GM18907 (cell line): Measurements from ENCODE around the gene DDAH1.

Source experiments
- ATAC-seq: cut with Tn5 transposase; IDR thresholded peaks from one replicate; pipeline ENCODE4 v1.9.1; 2021; ENCODE audit warnings: mild to moderate bottlenecking, moderate library complexity; ENCODE audit not compliant: unreplicated experiment

The DDAH1 gene

DNA sequence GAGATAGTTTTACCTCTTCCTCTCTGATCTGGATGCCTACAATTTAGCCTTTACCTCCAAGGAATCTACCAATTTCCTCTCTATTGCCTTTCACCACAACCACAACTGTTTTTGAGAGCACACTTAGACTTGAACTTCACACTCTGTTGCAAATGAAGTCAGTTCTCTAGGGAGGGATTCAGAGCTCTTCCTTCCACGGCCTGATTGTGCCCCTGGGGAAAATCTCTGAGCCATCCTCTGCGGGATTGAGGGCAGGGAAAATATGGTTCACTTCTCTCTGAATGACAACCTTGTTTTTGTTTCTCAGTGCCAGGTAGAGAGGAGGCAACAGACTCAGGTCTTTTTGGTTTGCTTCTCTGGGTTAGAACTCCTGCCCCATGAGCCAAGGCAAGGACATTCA, 153.1 kb downstream of the DDAH1 start:
- ATAC-seq = no peak

DNA sequence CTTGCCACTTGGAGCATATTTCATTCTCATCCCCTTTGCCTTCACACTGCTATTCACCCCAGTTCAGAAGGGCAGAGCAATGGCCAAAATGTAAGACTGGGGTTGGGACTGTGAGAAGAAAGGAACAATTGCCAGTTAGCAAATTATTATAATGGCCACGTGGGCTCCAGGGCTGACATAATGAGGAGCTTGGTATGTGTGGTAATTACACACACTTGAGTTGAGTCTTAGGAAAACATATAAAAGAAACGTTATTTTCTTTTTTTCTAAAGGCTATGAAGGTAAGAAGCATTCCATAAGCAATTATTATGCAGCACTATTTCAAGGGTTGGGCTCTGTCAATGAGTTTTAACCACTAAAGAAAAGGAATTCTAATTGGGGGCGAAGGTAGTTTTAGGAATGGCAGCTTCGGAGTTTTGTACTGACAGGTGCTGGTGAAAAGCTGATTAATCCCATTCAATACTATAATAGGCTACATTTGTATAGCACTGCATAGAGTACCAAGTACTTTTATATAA, 156.1 kb downstream of the DDAH1 start:
- no peak for ATAC-seq

DNA sequence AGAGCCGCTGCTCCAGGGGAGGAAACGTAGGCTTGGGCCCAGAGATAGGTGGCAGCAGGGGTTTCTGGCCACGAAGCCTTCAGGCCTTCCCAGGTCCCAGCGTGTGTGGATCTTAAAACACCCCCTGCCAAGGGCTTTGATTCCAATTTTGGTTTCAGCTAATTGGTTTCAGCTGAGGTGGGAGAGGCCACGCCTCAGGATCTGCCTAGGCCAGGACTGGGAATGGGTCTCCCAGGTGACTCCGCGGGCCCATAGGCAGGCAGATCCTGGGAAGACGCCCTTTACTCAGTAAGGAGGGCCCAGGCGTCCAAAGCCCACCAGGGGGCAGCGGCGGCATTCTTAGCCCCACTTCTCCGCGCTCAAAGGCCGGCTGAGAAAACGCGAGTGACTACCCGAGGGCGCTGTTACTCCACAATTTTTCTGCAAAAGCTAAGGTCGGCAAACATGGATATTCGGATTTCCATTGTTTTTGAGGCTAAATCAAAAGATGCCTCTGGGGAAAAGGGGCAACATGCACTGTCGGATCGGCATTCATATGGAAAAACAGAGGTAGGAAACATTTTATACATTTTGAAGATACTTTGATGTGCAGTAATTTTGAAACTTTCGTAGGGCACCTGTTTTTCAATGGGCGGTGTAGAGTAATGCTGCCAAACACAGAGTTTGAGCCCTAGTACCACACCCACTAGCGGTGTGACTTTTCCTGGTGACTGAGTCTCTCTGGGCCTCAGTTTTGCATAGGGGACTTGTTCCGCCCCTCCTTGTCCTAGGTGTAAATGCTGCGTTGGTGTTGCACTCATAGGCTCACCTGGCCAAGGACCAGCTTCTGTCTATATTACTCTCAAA, 156.7 kb downstream of the DDAH1 start:
- peak; percentile 92 for ATAC-seq

DNA sequence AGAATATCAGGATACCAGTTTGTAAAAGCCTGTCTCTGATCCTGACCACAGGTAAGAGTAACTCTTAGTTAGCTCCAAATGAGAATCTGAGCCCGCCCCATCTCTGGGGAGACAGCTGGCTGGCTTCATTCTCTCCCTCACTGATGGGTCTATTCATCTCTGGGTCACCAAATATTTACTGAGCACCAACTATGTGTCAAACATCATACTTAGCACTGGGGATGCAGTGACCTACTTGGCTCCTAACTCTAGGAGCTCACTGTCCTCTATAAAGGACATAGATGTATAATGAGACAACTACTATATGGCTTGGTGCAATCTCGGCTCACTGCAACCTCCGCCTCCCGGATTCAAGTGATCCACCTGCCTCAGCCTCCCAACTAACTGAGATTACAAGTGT, 158.7 kb downstream of the DDAH1 start:
- ATAC-seq = no peak

DNA sequence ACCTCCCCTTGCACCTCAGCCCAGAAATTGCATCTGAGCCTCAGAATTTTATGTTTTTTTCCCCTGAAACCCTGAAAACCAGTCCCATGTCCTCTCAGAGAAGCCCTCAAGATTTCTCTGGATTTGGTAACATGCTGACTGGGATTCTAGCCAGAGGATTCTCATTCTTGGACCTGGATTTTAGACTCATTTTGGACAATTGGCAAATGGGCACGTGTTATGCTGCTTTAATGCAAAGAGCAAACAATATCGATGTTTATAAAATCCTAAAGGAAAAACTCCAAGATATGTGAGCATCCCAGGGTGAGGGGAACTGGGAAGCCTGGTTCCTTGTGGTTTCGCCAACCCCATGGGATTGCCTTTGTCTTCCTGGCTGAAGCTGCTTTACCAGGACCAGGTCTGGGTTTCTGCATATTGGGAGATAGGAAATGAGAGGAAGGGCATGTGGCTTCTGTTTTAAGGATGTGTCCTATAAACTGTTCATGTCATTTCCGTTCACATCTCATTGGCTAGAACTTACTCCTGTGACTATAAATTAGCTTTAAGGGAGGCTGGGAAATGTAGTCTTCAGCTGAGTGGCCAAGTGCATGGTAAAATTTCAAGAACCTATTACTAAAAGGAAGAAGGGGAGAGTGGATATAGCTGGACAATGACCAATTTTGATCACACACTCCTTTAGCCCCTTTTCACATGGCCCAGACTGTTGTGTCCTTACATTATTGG, 161.4 kb downstream of the DDAH1 start:
- no peak for ATAC-seq

DNA sequence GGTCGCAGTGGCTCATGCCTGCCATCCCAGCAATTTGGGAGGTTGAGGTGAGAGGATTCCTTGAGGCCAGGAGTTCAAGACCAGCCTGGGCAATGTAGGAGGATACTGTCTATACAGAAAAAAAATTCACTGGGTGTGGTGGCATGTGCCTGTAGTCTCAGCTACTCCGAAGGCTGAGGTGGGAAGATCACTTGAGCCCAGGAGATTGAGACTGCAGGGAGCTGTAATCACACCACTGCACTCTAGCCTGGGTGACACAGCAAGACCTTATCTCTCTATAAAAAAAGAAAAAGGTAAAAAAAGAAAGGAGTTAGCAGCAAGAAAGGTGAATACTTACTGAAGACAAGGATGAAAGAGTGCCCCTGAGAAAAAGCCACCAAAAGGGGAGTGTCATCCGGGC, 164.8 kb downstream of the DDAH1 start:
- no peak for ATAC-seq

DNA sequence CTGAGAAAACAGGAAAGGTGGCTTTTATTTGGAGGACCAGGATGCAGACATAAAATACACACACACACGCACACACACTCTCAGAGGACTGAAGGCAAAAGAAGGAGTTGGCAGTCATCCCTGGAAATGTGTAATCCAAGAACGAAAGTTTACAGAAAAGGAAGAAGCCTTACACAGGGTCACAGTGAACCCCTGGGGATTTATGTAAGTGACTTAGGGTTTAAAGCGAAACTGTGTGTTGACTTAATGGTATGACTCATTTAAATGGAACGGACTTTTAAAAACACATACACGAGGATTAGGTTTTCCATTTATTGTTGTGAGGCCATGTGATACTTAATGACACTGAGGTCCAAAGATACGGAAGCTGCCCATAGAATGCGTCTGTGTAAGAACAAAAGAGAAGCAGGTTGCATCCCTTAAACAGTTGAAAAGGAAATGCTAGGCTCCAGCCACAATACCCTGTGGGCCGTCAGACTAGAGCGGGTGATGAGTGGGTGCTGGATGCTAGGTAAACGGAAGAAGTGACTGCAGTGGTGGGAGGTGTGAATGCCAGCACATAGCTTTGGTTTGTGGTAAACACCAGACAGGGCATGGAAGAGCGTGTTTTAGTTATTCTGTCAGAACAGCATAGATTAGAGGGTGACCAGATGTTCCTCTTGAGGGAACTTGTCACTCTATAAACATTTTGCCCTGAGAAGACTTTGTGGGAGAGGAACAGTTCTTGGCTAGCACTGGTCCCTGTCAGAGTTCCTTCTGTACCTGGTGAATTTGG, 166.9 kb downstream of the DDAH1 start:
- ATAC-seq = peak; percentile 98

DNA sequence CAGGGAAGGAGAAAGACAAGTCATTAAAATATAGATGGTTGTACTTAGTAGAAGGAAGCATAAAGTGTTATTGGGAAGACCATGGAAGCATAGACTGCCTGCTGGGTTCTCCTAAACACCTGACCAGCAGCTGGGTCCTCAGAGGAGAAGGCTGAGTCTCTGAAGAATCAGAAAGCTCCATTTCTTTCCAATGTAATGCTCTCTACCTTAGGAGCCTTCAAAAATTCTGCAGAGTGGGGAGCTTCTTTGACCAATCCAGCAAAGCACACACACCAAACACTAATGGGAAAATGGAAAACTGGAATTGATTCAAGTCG, 167.5 kb downstream of the DDAH1 start:
- ATAC-seq = no peak

DNA sequence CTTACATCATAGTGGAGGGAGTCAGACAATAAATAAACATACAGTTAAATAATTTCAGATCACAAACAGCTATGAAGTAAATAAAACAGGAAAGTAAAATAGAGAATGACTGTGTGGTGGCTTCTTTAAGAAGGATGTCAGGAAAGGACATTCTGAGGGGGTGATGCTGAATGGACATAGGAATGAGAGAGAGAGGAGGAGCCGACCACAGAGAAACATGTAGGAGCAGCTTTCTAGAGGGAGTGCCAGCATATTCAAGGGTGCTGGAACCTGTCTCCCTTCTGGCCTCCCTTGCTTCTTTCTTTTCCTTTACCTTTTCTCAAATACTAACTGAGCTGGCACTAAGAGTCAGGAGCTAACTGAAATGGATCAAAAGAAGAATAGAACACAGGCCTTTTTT, 168.0 kb downstream of the DDAH1 start:
- ATAC-seq = no peak

DNA sequence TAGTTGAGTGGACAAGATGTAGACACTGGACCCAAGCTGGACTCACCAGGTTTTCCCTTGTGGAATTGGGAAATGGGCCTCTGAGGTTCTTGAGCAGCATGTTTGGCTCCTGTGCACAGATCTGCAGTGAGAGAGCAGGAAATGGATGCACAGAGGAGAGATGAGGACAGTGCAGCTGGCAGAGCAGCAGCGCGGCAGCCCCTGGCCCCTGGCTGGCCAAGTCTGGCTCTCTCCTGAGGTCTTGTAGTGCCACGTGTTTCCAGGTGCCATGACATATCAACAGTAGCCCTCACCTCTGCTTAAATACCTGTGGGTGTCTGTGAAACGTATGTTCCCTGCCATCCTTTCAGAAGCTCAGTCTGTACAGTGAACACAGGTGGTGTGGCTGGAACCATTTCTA, 169.3 kb downstream of the DDAH1 start:
- no peak for ATAC-seq

DNA sequence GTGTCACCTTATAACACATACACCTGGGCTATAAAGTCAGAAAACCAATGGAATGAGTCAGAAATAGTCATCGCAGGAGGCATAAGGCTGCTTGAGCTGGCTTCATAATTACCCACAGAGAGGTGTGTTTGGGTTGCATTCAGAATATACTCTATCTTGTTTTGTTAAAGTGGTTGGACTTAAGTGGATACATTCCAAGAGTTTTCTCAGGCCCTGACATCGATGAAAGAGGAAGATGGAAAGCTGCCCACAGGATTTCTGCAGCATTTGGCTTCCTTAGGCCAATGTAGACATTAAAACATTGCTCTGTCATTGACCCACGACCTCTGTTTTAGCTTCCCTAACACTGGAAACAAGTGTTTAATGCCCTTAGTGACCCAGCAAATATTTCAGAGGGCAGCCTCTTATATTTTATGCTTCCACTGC, 169.9 kb downstream of the DDAH1 start:
- no peak for ATAC-seq

DNA sequence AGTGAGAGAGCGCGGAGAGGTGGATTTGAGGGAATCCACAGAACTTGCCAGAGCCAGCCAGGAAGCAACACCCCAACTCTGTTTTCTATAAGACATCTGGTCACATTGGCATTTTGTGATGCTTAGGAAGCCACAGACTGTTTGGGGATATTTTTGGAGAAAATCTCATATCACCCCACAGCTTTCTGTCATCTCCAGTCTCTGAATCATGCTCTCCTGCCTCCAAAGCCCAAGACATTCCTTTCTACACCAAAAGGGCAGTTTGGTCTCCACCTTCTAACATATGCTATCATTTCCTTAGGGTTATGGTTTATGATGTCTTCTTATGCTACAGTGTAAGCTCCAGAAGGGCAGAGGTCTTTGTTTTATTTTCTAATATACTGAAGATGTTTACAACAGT, 174.1 kb downstream of the DDAH1 start:
- ATAC-seq = no peak

DNA sequence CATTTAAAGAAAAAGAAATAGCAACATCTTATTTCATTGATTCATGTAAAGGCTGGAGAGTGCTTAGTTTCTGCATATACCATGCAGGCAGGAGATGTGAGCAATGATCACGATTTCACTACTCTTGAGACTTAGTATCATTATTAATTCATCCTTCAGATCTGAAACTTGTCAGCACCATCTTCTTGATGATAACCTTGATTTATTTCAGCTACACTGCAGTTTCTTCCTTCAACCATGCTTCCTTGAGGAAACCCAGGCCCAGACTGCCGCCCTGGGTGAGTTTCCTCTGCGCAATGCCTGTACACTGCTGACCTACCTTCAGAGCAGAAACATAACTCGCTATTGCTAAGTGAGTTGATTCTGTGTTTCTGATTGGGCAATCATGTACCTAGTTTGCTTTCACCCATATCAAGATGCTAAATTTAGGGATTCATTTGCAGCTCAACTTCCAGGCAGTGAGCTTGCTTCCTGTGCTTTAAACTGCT, 175.1 kb downstream of the DDAH1 start:
- peak; percentile 43 for ATAC-seq

DNA sequence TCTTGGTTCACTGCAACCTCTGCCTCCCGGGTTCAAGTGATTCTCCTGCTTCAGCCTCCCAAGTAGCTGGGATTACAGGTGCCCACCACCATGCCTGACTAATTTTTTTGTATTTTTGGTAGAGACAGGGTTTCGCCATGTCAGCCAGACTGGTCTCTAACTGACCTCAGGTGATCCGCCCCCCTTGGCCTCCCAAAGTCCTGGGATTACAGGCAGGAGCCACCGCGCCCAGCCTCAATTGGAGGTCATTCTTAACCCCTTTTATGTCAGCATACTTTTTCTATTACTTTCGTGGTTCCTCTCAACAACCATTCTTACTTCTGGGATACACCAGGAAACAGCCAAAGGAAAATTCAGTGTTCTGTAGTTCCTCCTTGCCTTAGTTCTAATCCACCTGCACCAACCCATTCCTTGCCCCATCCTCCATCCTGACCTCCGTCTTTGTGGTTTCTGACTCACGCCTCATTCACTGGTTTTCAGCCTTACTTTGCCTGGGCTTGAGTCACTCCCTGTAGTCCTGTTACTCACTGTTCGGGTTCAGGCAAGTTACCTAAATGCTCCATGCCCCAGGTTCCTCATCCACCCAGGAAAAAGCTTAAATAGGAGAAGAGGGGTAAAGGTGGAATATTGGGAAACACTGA, 175.6 kb downstream of the DDAH1 start:
- peak; percentile 15 for ATAC-seq

DNA sequence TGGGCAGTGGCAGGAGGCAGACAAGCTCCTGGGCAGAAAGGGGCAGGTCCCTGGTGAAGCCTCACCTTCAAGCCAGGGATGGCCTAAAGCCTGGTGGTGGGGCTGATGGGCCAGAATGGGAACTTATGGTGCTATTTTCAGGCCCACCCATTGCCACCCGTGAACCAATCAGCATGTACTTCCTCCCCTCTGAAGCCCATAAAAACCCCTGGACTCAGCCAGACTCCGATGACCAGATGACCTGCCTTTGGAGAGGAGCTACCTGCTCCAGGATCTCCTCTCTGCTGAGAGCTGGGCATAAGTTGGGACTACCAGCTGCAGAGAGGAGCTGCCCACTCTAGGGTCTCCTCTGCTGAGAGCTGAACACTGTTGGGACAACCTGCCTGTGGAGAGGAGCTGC, 180.8 kb downstream of the DDAH1 start:
- ATAC-seq = no peak

DNA sequence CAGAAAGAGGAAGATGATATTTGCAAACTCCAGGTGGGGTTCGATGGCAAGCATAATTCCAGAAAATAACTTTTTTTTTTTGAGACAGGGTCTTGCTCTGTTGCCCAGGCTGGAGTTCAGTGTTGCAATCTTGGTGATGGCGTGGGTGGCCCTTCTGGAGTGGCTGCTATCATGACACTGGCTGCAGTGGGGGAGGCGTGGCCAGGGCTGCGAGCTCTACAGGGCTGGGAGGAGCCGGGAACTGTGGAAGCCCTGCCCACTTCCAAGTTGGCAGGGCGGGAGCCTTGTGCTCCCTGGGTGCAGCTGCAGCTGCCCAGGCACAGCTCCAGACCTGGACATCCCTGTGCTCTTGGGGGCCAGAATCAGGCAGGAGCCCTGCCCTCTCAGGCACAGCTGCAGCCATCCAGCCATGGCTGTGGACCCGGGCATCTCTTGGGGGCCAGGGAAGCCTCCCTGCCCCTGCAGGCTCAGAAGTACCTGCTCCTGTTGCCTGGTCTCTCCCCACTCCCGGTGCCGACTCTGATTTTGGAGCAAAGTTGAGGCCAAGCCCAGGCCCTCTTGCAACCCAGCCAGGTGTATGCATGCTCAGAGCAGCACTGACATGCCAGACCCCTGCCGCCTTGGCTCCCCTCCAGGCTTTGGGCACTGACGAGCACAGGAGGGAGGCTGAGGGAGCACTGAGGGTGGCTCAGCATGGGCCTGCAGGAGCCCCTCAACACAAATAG, 181.3 kb downstream of the DDAH1 start:
- no peak for ATAC-seq

DNA sequence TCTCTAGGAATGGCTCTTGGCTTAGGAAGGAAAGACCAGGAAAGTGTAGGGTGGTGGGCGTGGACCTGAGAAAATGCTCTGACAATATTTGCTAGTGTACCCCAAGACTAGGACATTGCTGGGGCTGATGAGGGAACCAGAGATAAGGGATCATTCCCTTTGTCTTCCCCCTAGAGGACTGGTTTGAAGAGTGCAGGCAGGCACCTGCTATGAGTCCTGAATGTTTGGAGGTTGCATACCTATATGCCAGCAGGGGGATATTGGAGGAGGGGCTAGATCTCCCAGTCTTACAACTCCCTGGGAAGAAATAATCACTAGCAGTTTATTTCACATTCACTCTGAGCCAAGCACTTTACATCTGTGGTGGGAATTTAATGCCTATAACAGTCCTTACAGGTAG, 182.5 kb downstream of the DDAH1 start:
- ATAC-seq = no peak

DNA sequence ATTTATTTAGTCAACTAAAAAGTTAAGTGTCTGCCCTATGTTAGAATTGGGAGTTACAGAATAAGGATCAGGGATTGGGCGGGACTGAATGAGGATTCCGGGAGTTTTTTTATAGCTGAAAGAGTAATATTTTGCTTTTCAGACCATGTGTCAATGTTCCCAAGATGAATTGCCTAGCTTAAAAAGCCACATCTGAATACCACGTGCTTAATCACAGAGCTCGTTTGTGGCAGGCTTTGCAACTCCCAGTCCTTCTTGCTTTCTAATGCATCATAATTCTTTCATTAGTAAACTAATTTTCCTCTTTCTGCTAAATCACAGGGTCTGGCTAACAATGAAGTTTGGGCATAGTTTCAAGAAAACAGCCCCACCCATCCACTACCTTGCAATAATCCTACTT, 184.3 kb downstream of the DDAH1 start:
- no peak for ATAC-seq

DNA sequence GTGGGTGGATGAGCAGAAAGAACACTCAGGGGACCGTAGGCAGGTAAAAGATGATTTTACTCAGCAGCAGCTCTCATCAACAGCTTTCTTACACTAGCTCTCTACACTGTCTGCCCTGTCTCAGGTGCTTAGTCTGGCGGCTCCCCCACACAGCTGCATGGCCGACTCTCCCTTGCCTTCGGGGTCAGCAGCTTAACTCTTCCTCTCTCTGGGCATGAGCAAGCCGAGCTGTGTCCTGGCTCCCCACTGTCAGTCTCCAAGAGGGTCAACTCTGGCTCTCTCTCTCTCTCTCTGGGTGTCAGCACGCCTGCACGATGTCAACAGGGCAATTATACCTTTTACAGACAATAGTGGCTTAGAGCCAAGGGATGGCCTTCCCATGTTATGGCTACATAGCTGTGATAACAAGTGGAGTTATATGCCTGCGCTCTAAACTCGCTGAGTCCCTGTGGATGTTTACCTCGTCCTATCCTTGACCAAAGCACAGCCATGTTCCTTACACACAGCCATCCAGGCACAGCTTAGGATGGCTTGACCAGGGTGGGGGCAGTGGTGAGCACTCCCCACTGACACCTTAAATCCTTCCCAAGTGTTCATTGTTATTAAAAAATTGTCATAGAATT, 185.4 kb downstream of the DDAH1 start:
- no peak for ATAC-seq

DNA sequence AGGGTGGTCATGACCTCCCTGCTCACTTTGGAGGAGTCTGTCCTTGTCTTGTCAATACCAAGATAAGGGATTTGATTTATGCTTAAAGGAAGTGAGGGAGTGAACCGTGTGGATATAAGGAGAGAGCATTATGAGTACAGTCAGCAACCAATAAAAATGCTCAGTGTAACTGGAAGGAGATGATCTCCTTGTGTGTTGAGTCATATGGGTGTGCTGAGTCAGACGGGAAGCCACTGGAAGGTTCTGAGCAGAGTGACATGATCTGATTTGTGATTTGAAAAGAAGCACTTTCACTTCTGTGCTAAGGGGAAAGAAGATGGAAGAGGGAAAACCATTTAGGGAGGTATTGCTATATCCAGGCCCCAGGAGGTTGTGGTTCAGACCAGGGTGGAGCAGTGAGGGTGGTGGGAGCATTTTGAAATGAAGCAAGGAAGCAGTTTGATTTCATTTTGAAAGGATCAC, 186.1 kb downstream of the DDAH1 start:
- no peak for ATAC-seq
